NCI-H2227 treated with DMSO at 0.1 percent for 48 hours (cell line): Measurements from ENCODE around the gene TUT4.

Source experiments
- DNase-seq: peaks from one replicate; lab custom pipeline; 2025; lab: John Stamatoyannopoulos, UW

The TUT4 gene

DNA sequence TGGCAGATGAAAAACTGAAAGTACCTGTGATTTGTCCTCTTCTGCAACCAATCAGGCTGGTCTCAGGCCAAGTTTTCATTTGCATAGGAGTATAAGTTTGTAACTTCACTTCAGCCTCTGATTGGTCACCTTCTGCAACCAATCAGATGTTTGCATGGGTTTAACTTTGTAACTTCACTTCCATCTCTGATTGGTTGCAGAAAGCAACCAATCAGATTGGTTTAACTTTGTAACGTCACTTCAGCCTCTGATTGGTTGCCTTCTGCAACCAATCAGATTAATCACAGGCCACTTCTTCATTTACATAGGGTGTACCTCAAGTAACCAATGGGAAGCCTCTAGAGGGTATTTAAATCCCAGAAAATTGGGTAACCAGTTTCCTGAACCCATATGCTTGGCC lies 18.9 kb upstream of the TUT4 start:
- no peak for DNase-seq

DNA sequence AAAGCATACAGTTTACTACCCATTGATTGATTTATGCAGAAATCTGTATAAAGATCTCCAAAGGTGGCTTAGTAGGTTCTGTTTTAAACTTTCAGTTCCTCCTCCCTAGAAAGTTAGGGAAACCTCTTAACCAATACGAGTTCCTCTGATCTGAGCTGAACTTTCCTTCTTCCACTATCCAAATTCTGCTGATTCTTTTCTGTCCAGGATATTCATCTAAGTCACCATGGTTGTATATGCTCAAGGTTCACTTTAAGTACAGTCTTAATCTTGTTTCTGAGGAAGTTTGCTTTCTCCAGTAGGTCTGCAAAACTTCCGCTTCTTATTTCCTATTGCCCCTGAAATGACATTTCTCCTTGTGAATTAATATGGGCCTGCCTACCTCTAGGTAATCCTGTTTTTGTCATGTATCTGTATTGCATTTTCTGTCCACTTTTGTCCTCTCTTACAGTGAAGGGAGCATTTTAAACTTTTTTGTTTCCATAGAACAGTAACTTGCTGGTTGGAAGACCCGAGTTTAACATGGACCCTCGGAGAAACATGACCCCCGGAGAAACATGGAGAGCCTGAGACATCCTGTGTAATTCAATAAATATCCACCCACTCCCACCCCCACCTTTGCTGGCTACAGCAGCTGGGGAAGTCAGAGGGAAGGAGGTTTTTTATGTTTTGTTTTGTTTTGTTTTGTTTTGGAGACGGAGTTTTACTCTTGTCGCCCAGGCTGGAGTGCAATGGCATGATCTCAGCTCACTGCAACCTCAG lies 16.7 kb upstream of the TUT4 start:
- DNase-seq, result no peak

DNA sequence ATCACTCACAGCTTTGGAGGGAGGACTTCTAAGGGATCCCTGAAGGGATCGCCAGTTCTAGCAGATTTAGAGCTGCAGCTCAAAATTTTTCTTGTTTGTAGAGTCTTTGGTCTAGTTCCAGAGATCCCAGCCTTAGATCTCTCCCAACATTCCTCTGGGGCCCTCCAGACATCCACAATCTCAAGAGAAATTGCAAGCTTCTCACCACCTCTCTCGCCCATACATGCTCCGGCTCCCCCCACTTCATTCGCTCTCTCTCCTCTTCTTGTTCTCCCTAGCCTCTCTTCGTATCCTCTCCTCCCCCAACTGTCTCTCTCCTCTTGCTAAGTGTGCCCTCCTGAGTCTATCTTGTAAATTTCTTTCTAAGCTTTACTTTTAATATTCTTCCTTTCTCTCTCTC lies 15.1 kb upstream of the TUT4 start:
- DNase-seq, result no peak

DNA sequence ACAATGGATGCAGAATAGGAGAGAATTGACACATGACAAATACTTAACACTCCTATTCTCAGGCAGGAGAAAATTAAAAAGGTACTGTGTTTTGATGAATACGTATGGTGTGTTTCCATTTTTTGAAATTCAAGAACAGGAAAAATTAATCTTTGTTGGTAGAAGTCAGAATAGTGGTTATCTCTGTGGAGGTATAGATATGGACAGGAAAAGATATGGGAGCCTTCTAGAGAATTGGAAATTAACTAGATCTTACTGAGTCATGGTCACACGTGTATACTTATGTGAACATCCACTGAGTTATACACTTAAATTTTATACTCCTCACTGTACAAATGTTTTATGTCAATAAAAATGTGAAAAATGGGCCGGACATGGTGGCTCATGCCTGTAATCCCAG lies 9.9 kb upstream of the TUT4 start:
- DNase-seq, result no peak

DNA sequence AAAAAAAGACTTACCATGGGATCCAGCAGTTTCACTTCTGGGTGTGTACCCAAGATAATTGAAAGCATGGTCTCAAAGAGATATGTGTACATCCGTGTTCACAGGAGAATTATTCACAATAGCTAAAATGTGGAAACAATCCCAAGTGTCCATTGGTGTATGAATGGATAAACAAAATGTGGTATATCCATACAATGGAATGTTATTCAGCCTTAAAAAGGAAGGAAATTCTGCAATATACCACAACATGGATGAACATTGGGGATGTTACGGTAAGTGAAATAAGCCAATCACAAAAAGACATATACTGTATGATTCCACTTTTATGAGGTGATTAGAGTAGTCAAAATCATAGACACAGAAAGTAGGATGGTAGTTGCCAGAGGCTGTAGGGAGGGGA lies 7.0 kb upstream of the TUT4 start:
- no peak for DNase-seq

DNA sequence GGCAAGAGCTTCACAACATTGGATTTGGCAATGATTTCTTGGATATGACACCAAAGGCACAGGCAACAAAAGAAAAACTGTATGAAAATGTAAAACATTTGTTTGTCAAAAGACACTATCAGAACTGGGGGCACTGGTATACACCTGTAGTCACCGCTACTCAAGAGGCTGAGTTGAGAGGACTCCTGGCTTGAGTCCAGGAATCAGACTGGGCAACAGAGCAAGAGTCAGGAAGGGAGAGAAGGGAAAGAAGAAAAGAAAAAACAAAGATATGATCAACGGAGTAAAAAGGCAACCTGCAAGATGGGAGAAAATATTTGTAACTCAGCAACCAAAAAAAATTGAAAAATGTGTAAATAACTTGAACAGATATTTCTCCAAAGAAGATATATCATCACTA lies 6.0 kb upstream of the TUT4 start:
- no peak for DNase-seq

DNA sequence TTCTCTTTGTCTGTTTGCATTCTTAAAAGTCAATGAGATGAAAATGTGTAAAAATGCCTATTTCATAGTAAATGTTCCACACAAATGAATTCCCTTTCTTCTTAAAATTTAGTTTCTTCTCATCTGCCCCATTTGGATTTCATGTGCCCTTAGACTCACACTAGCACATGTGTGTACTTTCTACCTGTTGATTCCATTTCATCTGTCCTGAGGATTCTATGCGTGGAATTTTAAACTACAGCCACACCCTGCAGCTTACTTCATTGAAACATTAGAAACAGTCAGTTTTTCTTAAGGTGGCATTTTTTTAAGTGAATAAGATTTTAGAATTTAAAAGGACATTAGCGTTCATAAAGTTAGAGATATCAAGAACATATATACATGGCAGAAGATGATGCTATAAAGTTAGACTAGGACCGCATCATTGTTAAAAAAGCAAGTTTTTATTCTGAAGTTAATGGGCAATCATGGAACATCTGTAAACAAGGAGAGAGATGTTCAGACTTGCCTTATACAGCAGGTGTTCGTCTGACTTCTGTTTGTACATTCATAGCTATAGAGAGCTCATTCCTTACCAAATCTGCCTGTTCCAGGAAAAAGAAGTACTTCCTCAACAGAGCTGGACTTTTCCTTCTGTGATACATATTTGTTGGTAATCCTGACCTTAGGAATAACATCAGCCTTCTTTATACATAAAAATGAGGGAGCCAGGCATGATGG lies 3.9 kb upstream of the TUT4 start:
- DNase-seq, result no peak

DNA sequence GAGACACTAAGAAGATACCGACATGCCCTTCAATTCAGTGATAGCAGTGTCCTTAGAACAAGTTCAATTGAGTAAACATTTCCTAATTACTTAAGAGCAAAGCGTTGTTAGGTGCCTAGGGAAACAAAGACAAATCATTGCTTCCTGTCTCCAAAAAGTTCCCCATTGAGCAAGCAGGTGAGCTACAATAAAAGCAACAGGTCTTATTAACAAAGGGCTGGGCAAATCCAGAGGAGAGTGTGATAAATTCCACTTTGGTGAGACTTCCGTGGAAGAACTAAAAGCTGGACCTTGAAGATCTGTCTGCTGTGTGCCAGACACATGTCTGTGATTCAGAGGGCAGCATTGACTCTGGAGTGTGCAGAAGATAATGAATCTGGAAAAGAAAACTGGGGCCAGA lies 1.9 kb upstream of the TUT4 start:
- peak; percentile 9 for DNase-seq

DNA sequence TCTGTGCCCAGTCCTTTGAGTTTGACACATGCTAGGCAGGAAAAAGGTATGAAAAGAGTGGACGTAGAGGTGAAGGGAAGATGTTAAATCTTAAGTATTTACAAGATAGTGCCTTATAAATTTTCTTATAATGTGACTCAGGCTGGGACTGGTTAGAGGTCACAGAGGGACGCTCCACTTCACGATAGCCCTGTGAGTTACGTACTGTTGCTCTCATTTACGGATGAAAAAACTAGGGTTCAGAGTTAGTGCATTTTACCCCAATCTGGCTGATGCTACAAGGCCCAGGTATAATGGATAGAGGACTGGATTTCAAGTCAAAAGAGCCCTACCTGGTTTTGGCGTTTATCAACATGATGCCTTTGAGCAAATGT lies 1.4 kb upstream of the TUT4 start:
- no peak for DNase-seq

DNA sequence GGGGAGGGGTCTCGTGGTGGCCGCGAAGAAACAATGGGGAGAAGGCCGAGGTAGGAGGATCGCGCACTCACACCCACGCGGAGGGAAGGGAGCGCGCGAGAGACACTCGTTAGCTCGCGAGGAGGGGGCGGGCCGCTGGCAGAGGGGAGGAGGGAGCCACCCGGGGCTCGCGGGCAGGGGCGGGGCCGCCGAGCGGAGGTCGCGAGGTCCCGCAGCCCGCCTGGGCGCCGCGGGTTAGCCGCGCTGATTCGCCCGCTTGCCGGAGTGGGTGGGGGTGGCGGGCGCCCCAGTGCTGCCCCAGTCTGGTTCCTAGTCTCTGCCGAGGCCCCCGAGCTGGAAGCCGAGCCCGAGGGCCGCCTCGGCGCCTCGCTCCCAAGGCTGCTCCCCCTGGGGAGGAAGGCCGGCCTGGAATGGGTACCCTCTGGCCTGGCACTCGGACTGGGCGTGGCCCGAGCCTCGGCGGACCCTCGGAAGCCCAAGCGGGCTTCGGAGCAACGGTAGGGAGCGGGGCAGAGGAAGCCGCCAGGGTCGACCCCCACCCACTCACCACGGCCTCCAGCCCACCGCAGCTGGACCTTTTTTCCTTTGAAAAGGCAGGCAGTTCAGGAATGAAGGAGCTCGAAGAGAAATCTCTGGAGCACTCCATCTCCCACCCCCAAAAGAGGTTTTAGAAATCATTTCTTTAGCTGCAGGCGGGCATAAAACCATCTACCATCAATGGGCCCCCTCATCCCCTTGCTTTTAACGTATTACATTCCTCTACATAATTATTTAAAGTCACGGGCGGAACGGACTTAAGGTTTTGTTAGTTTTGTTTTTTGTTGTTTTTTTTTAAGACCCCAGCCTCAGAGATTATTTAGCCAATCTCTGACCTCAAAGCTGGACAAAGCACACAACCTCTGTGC lies 722 bp upstream of the TUT4 start:
- DNase-seq, result peak; percentile 91

DNA sequence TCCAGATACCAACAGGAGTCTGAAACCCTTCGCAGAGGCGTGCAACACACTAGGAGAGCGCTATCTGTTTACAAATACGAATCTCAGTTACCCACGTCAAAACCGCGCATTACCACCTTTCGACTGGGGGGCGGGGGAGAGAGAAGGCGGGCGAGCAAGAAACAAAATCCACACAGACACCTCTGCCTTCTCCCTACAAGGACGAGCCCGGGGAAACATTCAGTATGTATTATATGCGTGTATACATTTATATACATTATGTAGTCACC lies 722 bp downstream of the TUT4 start:
- peak; percentile 63 for DNase-seq

DNA sequence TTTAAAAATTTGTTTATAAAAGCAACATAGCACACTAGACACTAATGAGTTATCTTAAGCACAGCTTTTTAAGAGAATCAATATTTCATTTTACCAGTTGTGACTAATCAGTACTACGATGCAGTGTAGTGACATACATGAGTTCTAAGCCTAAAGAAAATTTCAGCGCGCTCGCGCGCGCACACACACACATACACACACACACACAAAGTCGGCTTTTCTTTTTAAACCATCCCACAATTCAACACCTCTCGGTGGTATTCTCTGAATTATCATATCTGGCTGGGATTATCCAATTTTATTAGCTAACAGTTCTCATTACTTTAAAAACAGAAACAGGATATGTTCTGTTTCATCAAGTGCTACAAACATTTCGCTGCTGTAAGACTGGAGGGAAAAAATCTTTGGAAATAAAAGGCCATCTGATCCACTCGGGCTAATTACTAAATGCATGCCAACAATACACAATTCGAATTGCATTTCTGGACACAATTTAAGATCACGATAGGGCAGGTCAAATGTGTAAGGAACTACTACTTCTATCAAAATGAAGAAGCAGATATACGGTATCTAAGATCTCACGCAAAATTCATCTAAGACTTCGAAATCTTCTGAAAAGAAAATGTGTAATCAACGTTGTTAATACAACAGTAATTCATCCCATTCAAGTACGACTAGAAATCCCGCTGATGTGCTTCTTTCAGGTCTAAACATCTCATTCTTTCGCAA lies 1.2 kb downstream of the TUT4 start:
- DNase-seq, result peak; percentile 67

DNA sequence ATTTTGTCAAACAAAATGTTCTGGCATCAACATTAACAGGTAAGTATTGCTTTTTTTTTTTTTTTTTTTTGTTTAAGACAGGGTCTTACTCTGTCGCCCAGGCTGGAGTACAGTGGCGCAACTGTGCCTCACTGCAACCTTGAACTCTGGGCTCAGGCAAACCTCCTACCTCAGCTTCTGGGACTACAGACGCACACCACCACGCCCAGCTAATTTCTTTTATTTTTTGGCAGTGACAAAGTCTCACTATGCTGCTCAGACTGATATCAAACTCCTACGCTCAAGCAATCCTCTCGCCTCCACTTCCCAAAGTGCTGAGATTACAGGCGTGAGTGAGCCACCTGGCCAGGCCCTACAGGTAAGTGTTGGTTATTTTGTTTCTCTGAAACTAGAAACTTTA lies 2.4 kb downstream of the TUT4 start:
- no peak for DNase-seq

DNA sequence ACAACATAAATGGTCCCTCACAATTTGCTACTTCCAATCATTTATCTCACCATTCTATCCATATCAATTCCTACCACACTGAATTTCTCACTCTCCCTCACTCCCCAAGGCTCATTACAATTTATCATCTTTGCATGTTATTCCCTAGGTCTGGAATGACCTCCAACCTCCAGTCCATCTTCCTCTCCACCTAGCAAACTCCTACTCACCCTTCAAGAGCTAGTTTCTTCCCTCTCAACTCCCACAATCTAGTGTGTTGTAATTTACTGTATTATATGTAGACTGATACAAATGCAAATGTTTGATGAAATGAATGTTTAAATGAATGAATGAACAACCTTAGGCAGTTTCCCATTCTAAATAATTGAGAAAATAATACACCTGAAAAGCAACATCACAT lies 3.6 kb downstream of the TUT4 start:
- DNase-seq, result no peak

DNA sequence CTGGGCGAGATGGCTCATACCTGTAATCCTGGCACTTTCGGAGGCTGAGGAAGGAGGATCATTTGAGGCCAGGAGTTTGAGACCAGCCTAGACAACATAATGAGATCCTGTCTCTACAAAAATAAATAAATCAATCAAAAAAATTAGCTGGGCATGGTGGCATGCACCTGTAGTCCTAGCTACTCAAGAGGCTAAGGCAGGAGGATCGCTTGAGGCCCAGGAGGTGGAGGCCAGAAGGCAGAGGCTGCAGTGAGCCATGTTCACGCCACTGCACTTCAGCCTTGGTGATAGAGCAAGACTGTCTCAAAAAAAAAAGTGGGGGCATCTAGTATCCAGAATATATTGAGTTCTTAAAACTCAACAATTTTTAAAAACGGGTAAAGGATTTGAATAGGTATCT lies 6.0 kb downstream of the TUT4 start:
- DNase-seq, result no peak

DNA sequence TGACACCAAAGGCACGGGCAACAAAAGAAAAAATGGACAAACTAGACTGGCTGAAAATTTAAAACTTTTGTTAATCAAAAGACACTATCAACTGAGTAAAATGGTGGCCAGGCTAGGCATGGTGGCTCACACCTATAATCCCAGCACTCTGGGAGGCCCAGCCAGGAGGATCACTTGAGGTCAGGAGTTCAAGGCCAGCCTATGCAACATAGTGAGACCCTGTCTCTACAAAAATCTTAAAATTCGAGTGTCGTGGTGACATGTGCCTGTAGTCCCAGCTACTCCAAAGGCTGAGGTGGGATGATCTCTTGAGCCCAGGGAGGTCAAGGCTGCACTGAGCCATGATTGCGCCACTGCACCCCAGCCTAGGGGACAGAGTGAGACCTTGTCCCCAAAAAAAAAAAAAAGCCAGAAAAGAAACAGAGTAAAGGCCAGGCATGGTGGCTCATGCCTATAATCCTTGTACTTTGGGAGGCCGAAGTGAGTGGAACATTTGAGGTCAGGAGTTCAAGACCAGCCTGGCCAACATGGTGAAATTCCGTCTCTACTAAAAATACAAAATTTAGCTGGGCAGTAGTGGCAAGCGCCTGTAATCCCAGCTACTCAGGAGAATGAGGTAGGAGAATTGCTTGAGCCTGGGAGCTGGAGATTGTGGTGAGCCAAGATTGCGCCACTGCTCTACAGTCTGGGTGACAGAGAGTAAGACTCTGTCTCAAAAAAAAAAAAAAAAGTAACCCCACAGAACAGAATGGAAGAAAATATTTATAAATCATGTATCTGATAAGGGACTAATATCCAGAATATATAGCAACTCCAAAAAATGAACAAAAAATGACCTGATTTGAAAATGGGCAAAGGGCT lies 8.0 kb downstream of the TUT4 start:
- DNase-seq, result no peak

DNA sequence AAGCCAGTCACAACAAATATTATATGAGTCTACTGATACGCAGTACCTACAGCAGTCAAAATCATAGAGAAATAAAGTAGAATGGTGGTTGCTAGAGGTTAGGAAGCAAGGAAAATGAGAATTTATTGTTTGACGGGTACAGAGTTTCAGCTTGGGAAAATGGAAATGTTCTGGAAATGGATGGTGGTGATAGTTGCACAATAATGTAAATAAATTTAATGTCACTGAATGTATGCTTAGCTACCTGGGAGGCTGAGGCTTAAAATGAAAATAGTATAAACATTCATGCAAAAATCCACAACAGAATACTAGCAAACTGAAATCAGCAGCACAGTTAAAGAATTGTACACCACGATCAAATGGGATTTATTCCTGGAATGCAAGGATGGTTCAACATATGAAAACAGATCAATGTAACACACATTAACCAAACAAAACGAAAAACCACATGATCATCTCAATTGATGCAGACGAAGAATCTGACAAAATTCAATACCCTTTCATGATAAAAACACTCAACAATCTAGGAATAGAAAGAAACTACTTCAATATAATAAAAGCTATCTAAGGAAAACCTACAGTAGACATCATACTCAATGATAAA lies 10.7 kb downstream of the TUT4 start:
- DNase-seq, result no peak

DNA sequence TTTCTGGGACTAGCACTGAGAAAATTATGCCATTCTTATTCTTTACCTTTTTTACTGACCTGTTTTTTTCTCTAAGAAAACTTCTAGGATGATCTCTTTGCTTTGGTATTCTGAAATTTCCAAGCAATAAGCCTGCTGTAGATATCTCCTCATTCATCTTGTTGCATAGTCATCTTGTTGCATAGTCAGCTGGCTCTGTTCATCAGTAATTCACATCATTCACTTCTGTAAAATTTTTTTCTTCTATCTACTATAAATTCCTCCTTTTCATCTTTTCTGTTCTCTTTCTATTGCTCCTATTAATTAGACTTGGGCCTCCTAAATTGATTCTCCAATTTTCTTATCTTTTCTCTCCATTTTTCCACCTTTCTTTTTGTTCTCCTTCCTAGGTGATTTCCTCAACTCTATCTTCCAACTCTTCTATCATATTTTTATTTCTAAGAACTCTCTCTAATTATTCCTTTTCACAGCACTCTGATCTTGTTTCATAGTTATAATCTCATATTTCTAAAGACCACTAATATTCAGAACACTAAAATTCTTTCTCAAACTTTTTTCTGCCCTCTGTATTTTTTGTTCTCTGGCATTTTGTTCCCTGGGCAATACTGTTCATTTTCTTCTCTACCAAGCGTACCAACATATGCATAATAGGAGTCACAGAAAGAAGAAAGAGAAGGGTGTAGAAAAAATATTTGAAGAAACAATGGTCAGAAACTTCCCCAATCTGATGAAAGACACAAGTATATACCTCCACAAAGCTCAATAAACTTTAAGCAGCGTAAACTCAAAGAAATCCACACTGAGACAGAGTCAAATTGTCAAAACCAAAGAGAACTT lies 17.7 kb downstream of the TUT4 start:
- DNase-seq, result no peak

DNA sequence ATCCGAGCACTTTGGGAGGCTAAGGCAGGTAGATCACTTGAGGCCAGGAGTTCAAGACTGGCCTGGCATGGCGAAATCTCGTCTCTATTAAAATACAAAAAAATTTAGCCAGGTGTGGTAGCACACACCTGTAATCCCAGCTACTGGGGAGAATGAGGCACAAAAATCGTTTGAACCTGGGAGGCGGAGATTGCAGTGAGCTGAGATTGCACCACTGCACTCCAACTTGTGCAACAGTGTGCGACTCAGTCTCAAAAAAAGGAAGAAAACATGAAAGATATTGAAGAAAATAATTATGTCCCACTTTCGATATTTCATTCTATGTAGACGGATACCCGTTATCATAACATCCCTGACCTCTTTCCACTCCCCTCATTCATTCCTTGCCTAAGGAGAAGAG lies 19.2 kb downstream of the TUT4 start:
- no peak for DNase-seq

DNA sequence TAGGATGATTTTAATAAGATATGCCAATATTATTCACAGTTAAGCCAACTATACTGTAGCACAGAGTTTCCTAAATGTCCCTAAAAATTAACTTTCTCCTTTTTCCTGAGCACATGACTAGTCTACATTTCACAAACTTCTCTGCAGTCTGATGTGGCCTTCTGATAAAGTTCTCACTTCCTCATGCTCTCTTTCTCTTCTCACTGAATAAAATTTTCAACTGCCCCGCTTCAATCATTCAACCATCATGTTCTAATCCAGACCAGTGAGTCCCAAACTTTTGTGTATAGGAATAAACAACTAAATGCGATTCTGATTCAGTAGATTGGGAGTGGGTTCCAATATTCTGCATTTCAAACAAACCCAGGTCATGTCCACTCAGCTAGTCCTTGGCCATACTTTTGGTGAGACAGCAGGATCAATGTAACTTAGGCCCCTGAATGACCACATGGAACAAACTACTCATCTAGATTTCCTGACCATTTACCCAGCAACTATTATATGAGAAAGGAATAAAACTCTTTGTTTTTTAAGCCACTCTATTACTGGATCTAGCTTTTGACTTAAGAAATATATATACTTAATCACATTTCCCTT lies 20.1 kb downstream of the TUT4 start:
- no peak for DNase-seq
